OCI-LY7 (cell line): Measurements from ENCODE around the gene PXDN. TPM values are rescaled to one million over a fixed set of nuclear protein-coding genes. Genes with fewer than 3 reads are reported as not detected.

Experiments used
- BruUV-seq: library from RNA; stranded (reverse); fragments of 400-500 nt; replicated peaks from 2 replicates; lab custom pipeline; 2021; lab: Mats Ljungman, UMichigan
- CTCF ChIA-PET: fragments of 300-600 bp; sonication (Branson Sonifier 250); formaldehyde crosslinking; loops from one replicate; lab custom pipeline; 2022; ENCODE audit warnings: antibody characterized with exemption; ENCODE audit not compliant: unreplicated experiment; lab: Charles Lee
- POLR2A ChIA-PET: fragments of 300-600 bp; sonication (Branson Sonifier 250); formaldehyde crosslinking; loops from one replicate; lab custom pipeline; 2022; ENCODE audit warnings: antibody characterized with exemption; lab: Charles Lee
- DNase-seq: peaks from one replicate; pipeline ENCODE4 v3.0.0-alpha.2; 2015; ENCODE audit warnings: low spot score
- H2AFZ ChIP-seq: fragments of 200-600 bp; sonication (generic), shearing (Covaris generic); 2 replicates; pipeline ENCODE4 v1.6.1; 2014; ENCODE audit warnings: mild to moderate bottlenecking, antibody characterized with exemption, low read length, moderate library complexity
- H3K27ac ChIP-seq: fragments of 200-600 bp; sonication (generic); 2 replicates; pipeline ENCODE4 v1.5.1; 2014; ENCODE audit warnings: mixed run types, low read depth, mild to moderate bottlenecking, moderate library complexity, low read length, inconsistent platforms; ENCODE audit not compliant: poor library complexity, severe bottlenecking
- H3K36me3 ChIP-seq: fragments of 200-600 bp; sonication (generic); 2 replicates; pipeline ENCODE4 v1.6.1; 2014; ENCODE audit warnings: mild to moderate bottlenecking, antibody characterized with exemption, low read length, moderate library complexity, mixed read lengths; ENCODE audit not compliant: insufficient read depth
- H3K4me1 ChIP-seq: fragments of 200-600 bp; sonication (generic); 2 replicates; pipeline ENCODE4 v1.5.1; 2014; ENCODE audit warnings: mild to moderate bottlenecking, low read length; ENCODE audit not compliant: insufficient read depth, poor library complexity, severe bottlenecking
- H3K4me2 ChIP-seq: fragments of 200-600 bp; sonication (generic); 2 replicates; pipeline ENCODE4 v1.6.1; 2014; ENCODE audit warnings: mild to moderate bottlenecking, low read length
- H3K4me3 ChIP-seq: fragments of 200-600 bp; sonication (generic); 2 replicates; pipeline ENCODE4 v1.5.1; 2014; ENCODE audit warnings: mild to moderate bottlenecking, low read depth, low read length; ENCODE audit not compliant: poor library complexity, severe bottlenecking
- H3K79me2 ChIP-seq: fragments of 200-600 bp; sonication (generic); 2 replicates; pipeline ENCODE4 v1.6.1; 2016; ENCODE audit warnings: low read depth, mild to moderate bottlenecking, low read length, moderate library complexity, mixed read lengths; ENCODE audit not compliant: insufficient read depth
- H3K9me2 ChIP-seq: fragments of 200-600 bp; sonication (generic); 2 replicates; pipeline ENCODE4 v1.6.1; 2016; ENCODE audit warnings: mild to moderate bottlenecking, low read length, mixed read lengths; ENCODE audit not compliant: insufficient read depth
- H3K9me3 ChIP-seq: fragments of 200-600 bp; sonication (generic); 2 replicates; pipeline ENCODE4 v1.6.1; 2014; ENCODE audit warnings: mild to moderate bottlenecking, mixed run types, low read length, mixed read lengths
- H4K20me1 ChIP-seq: fragments of 200-600 bp; sonication (generic); 2 replicates; pipeline ENCODE4 v1.6.1; 2014; ENCODE audit warnings: mild to moderate bottlenecking, antibody characterized with exemption, low read length, moderate library complexity, mixed read lengths; ENCODE audit not compliant: insufficient read depth
- EZH2phosphoT487 ChIP-seq: fragments of 200-600 bp; sonication (generic); IDR thresholded peaks from 2 replicates; pipeline ENCODE4 v1.6.1; 2018; ENCODE audit warnings: low read depth, borderline replicate concordance, mild to moderate bottlenecking, mixed run types, antibody characterized with exemption, low read length, moderate library complexity, mixed read lengths
- intact Hi-C: fragments of 100-400 bp; cut with micrococcal nuclease; formaldehyde crosslinking; loops from one replicate; pipeline ENCODE4 v1.10.0; 2022; ENCODE audit not compliant: unreplicated experiment
- total RNA-seq, 2 experiments: library from RNA; depleted of rRNA in 1 of 2; stranded (reverse); fragments of >200 nt in 1 of 2; shearing (Covaris generic) in 1 of 2; gene quantifications; 2 replicates each; pipeline ENCODE4 v1.2.3, GENCODE V29; 2014 to 2022
- TF ChIP-seq, protein P1 (sequence below): fragments of 200-600 bp; sonication (generic); conservative IDR thresholded peaks from 2 replicates; pipeline ENCODE4 v1.5.1; 2014; ENCODE audit warnings: mild to moderate bottlenecking, antibody characterized with exemption, low read length, moderate library complexity, mixed read lengths

PXDN gene
- total RNA-seq, 2 experiments from 2014 or later = not detected

DNA sequence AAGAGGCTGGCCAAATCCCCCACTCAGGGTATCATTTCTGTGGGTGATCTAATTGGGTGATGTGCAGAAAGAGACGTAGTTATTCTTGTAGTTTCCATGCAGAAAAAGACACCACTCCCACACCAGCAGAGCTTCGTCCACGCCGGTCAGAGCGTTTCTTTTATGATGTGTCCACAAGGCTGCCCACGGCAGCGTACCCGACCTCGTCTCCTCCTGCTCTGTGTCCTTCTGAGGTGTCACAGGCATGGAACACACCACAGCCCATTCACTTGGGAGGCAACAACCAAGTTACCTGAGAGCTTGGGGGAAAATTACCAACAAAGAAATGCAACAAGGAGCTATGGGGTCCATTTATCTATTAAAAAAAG is 131.3 kb downstream of the PXDN start:
- ChIA-PET CTCF (no interaction called here), POLR2A (interaction anchor here (0.7 kb wide), 1 partner anchor 1850 kb away, joined by 3 read pairs; no protein-coding TSS in a partner anchor)
- TF ChIP-seq EZH2phosphoT487 = no peak
- TF ChIP-seq, protein P1, sequence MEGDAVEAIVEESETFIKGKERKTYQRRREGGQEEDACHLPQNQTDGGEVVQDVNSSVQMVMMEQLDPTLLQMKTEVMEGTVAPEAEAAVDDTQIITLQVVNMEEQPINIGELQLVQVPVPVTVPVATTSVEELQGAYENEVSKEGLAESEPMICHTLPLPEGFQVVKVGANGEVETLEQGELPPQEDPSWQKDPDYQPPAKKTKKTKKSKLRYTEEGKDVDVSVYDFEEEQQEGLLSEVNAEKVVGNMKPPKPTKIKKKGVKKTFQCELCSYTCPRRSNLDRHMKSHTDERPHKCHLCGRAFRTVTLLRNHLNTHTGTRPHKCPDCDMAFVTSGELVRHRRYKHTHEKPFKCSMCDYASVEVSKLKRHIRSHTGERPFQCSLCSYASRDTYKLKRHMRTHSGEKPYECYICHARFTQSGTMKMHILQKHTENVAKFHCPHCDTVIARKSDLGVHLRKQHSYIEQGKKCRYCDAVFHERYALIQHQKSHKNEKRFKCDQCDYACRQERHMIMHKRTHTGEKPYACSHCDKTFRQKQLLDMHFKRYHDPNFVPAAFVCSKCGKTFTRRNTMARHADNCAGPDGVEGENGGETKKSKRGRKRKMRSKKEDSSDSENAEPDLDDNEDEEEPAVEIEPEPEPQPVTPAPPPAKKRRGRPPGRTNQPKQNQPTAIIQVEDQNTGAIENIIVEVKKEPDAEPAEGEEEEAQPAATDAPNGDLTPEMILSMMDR = no peak
- H3K36me3 ChIP-seq = no peaks in the 10 kb centered on the region
- H3K27ac ChIP-seq = no peak overlapping the region
- H3K4me2 ChIP-seq = no peak overlapping the region
- H3K79me2 ChIP-seq = no peaks in the 10 kb centered on the region
- no peak for DNase-seq
- H4K20me1 ChIP-seq = no peaks in the 10 kb centered on the region
- no peak overlapping the region for H3K4me3 ChIP-seq
- intact Hi-C loops = no loop called here
- no peaks in the 10 kb centered on the region for H3K9me3 ChIP-seq
- H3K9me2 ChIP-seq = no peaks in the 10 kb centered on the region
- no peak overlapping the region for H2AFZ ChIP-seq
- peaks cover 58% of the 10 kb centered on the region for H3K4me1 ChIP-seq
- no TSS peak for BruUV-seq

DNA sequence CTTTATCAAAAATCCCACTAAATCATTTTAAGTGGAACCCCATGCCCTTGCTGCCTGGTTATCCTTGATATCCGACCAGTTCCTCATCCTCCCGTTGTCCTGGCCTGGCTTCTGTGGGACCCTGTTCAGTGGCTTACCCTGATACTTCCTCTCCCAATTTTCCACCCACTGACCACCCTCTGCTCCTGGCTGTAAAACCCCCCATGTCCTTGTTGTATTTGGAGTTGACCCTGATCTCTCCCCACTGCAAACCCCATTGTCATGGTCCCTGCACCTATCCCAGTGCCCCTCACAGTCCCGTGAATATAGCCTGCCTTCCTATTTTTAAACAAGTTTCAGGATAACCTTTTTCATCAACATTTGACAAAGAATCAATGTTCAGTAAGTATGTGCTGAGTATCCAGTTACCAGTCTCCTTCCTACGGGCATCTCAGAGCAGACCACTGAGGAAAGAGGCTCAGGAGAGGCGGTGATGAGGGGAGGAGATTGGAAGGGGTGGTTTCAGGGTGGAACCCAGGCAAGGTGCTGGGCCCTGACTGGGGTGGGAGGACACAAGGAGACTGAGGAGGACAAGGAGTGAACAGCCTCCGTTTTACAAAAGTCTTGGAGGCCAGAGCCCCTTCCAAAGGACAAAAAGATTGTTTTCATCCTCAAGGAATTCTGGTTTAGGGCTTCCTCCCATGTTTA is 131.8 kb downstream of the PXDN start:
- Histone ChIP-seq H3K27ac (no peak overlapping the region), H2AFZ (no peak overlapping the region), H3K79me2 (no peaks in the 10 kb centered on the region), H3K4me3 (no peak overlapping the region), H3K9me3 (no peaks in the 10 kb centered on the region), H3K36me3 (no peaks in the 10 kb centered on the region), H3K4me1 (peaks cover 52% of the 10 kb centered on the region), H3K4me2 (no peak overlapping the region), H4K20me1 (no peaks in the 10 kb centered on the region), H3K9me2 (no peaks in the 10 kb centered on the region)
- TF ChIP-seq EZH2phosphoT487 = no peak
- TF ChIP-seq, protein P1 = no peak
- intact Hi-C loops = no loop called here
- no TSS peak for BruUV-seq
- ChIA-PET POLR2A (no interaction called here), CTCF (no interaction called here)
- no peak for DNase-seq

DNA sequence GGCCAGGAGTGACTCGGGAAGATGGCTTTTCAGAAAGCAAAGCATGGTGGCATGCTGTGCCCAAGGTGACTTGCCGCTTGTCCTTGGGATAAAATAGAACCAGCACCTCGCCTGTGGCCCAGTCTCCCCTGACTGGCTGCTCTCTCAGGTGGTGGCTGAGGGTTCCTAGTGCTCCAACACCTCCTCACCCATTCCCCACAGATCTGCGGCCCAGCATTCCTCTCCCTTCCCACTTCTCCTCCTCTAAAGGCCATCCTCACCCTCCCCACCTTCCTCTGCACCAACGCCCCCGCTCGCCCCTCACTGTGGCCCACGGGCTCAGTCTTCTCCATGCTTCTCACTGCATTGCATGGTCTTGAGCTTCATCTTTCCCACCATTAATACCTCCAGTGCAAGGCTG is 132.4 kb downstream of the PXDN start:
- no peaks in the 10 kb centered on the region for H3K9me2 ChIP-seq
- H3K79me2 ChIP-seq = no peaks in the 10 kb centered on the region
- H3K36me3 ChIP-seq = no peaks in the 10 kb centered on the region
- H3K4me3 ChIP-seq = no peak overlapping the region
- H3K4me1 ChIP-seq = peaks cover 46% of the 10 kb centered on the region
- no peaks in the 10 kb centered on the region for H4K20me1 ChIP-seq
- no peak overlapping the region for H3K4me2 ChIP-seq
- DNase-seq = no peak
- ChIA-PET POLR2A (no interaction called here), CTCF (no interaction called here)
- H2AFZ ChIP-seq = no peak overlapping the region
- TF ChIP-seq, protein P1 = no peak
- TF ChIP-seq EZH2phosphoT487 = no peak
- H3K9me3 ChIP-seq = no peaks in the 10 kb centered on the region
- no peak overlapping the region for H3K27ac ChIP-seq
- intact Hi-C loops = no loop called here
- no TSS peak for BruUV-seq
